Uterus (tissue), 2 donors: ENCODE results near the gene AGRP.

Experiments
- POLR2A ChIP-seq, 2 donors: fragments of 450-650 bp; IDR thresholded peaks; one replicate each; pipeline ENCODE4 v1.6.1; 2016; ENCODE audit warnings: antibody characterized with exemption in 2 of 2, mild to moderate bottlenecking in 1 of 2, moderate library complexity in 1 of 2
- TF ChIP-seq, protein P1 (sequence below), 4 experiments: fragments of 200-600 bp in 2 of 4; fragments of 450-650 bp in 2 of 4; sonication (generic) in 2 of 4; IDR thresholded peaks; one replicate each; pipeline ENCODE4 v1.5.1; 2016 to 2019; ENCODE audit warnings: antibody characterized with exemption in 4 of 4, mild to moderate bottlenecking in 2 of 4, moderate library complexity in 1 of 4

GRCh38 chr16:67441271-67441753, 42.0 kb downstream of the AGRP start:
- TF ChIP-seq, protein P1, sequence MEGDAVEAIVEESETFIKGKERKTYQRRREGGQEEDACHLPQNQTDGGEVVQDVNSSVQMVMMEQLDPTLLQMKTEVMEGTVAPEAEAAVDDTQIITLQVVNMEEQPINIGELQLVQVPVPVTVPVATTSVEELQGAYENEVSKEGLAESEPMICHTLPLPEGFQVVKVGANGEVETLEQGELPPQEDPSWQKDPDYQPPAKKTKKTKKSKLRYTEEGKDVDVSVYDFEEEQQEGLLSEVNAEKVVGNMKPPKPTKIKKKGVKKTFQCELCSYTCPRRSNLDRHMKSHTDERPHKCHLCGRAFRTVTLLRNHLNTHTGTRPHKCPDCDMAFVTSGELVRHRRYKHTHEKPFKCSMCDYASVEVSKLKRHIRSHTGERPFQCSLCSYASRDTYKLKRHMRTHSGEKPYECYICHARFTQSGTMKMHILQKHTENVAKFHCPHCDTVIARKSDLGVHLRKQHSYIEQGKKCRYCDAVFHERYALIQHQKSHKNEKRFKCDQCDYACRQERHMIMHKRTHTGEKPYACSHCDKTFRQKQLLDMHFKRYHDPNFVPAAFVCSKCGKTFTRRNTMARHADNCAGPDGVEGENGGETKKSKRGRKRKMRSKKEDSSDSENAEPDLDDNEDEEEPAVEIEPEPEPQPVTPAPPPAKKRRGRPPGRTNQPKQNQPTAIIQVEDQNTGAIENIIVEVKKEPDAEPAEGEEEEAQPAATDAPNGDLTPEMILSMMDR (IDR thresholded peaks at IDR 0.05): no peak
- no peak for TF ChIP-seq POLR2A (IDR thresholded peaks at IDR 0.05)
